ENCODE measurements around the gene ERBIN.

DNA sequence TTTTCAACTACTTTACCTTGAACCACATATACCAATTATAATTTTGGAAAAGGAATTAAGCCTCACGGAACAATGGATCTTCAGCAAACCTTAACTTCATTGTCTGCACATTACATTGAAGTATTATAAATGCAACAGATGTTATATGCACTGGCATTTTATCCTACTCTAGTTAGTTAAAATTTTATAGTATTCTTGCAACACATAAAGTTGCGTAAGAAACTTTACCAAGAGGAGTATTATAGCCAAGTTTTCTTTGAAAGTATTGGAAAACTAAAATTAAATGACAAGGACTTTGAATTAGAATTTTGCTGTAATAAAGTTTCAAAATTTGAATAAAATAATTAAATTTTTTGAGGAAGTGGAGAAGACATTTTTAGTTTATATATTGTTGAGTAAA is 154.3 kb downstream of the ERBIN start:
- no peak for TF ChIP-seq GATA2 (IDR thresholded peaks at IDR 0.05; ENCODE audit: low read depth, low read length)
- no peak for TF ChIP-seq GATA3 (IDR thresholded peaks at IDR 0.05; ENCODE audit: low read depth, low read length)

All from SH-SY5Y (cell line).